ENCODE data around the gene GUCY1A1.

Gene GUCY1A1

GRCh38 chr4:155766622-155767021, 100.0 kb downstream of the GUCY1A1 start:
- H3K36me3 ChIP-seq (ENCODE audit: control insufficient read depth in 2 of 2, insufficient read depth in 1 of 2, low read length in 2 of 2) = no peaks in the 10 kb centered on the region
- TF ChIP-seq AEBP2 (tag by site-specific recombination; IDR thresholded peaks at IDR 0.05; ENCODE audit: borderline replicate concordance) (no peak), WT1 (tag by site-specific recombination; IDR thresholded peaks at IDR 0.05) (no peak), REST (tag by site-specific recombination; IDR thresholded peaks at IDR 0.05) (no peak), ZNF146 (tag by site-specific recombination; IDR thresholded peaks at IDR 0.05) (no peak), ZSCAN5A (tag by site-specific recombination; IDR thresholded peaks at IDR 0.05) (no peak)
- no peak overlapping the region for H3K27ac ChIP-seq (ENCODE audit: extremely low read depth, low read depth, low read length)
- CTCF ChIA-PET = no interaction called here
- H3K9me3 ChIP-seq (ENCODE audit: control insufficient read depth, insufficient read depth, low read depth, low read length) = no peaks in the 10 kb centered on the region
- H3K4me3 ChIP-seq (ENCODE audit: low read depth, low read length) = no peak overlapping the region
- no peaks in the 10 kb centered on the region for H3K4me1 ChIP-seq (ENCODE audit: control insufficient read depth, insufficient read depth, low read length)
- POLR2A ChIA-PET = no interaction called here

GRCh38 chr4:155768370-155768769, 101.7 kb downstream of the GUCY1A1 start:
- Histone ChIP-seq H3K4me3 (ENCODE audit: low read depth, low read length) (no peak overlapping the region), H3K9me3 (ENCODE audit: control insufficient read depth, insufficient read depth, low read depth, low read length) (no peaks in the 10 kb centered on the region), H3K4me1 (ENCODE audit: control insufficient read depth, insufficient read depth, low read length) (no peaks in the 10 kb centered on the region), H3K36me3 (ENCODE audit: control insufficient read depth in 2 of 2, insufficient read depth in 1 of 2, low read length in 2 of 2) (no peaks in the 10 kb centered on the region), H3K27ac (ENCODE audit: extremely low read depth, low read depth, low read length) (no peak overlapping the region)
- no peak for TF ChIP-seq RBAK (tag by site-specific recombination; IDR thresholded peaks at IDR 0.05)
- no peak for TF ChIP-seq PRDM4 (tag by site-specific recombination; IDR thresholded peaks at IDR 0.05)
- TF ChIP-seq KLF7 (tag by site-specific recombination; IDR thresholded peaks at IDR 0.05; ENCODE audit: borderline replicate concordance) = no peak
- no peak for TF ChIP-seq ZNF391 (tag by site-specific recombination; IDR thresholded peaks at IDR 0.05; ENCODE audit: borderline replicate concordance, low read depth)
- no peak for TF ChIP-seq REPIN1 (tag by site-specific recombination; IDR thresholded peaks at IDR 0.05; ENCODE audit: low read depth)
- no peak for TF ChIP-seq HOXA7 (CRISPR knock-in tag; IDR thresholded peaks at IDR 0.05; ENCODE audit: borderline replicate concordance)
- TF ChIP-seq ZBTB20 (tag by site-specific recombination; IDR thresholded peaks at IDR 0.05) = no peak
- no peak for TF ChIP-seq PRDM1 (tag by site-specific recombination; IDR thresholded peaks at IDR 0.05)
- no peak for TF ChIP-seq ZNF558 (tag by site-specific recombination; IDR thresholded peaks at IDR 0.05)
- POLR2A ChIA-PET = no interaction called here
- CTCF ChIA-PET = no interaction called here

Data from HEK293 (cell line).